SK-N-MC (cell line): ENCODE measurements around the gene SRGAP1.

Source experiments
- EZH2 ChIP-seq: fragments of 200-600 bp; sonication (generic); IDR thresholded peaks from one replicate; pipeline ENCODE4 v1.6.1; 2017; ENCODE audit warnings: antibody characterized with exemption
- FOXP2 ChIP-seq: optimal IDR thresholded peaks from 2 replicates; pipeline ENCODE3; 2011; ENCODE audit warnings: mild to moderate bottlenecking, moderate library complexity; ENCODE audit not compliant: insufficient read depth; ENCODE audit errors: extremely low read length, control extremely low read depth
- POLR2AphosphoS5 ChIP-seq: IDR thresholded peaks from 2 replicates; pipeline ENCODE4 v1.6.1; 2012; ENCODE audit warnings: mild to moderate bottlenecking, low read depth, low read length, borderline replicate concordance

- TF ChIP-seq POLR2AphosphoS5 (no peak), EZH2 (no peak), FOXP2 (no peak)
These were observed 345.6 kb downstream of the SRGAP1 start for GRCh38 chr12:64190140-64190539.
